IMR-90 (cell line): ENCODE data around the gene ZDHHC12.

ENCODE experiments used
- MAFK ChIP-seq: IDR thresholded peaks from 2 replicates; pipeline ENCODE4 v1.6.1; 2012; ENCODE audit warnings: low read depth, low read length, improper control_type of control experiment
- MXI1 ChIP-seq: IDR thresholded peaks from 2 replicates; pipeline ENCODE4 v1.6.1; 2012; ENCODE audit warnings: low read depth, mild to moderate bottlenecking, low read length, moderate library complexity, borderline replicate concordance
- POLR2A ChIP-seq: IDR thresholded peaks from 2 replicates; pipeline ENCODE4 v1.6.1; 2012; ENCODE audit warnings: mild to moderate bottlenecking, low read depth, low read length
- RCOR1 ChIP-seq: IDR thresholded peaks from 2 replicates; pipeline ENCODE4 v1.6.1; 2012; ENCODE audit warnings: mild to moderate bottlenecking, low read length, improper control_type of control experiment; ENCODE audit not compliant: insufficient replicate concordance
- SMC3 ChIP-seq: fragments of 150-350 bp; IDR thresholded peaks from 2 replicates; pipeline ENCODE4 v1.6.1; 2016; ENCODE audit warnings: low read depth, mild to moderate bottlenecking, antibody characterized with exemption, low read length, moderate library complexity
- TF ChIP-seq, protein P1 (sequence below): conservative IDR thresholded peaks from 2 replicates; pipeline ENCODE4 v1.5.1; 2012; ENCODE audit warnings: mild to moderate bottlenecking, low read depth, low read length, improper control_type of control experiment
- TF ChIP-seq, protein P2 (sequence below): fragments of 150-350 bp; IDR thresholded peaks from 2 replicates; pipeline ENCODE4 v1.6.1; 2017; ENCODE audit warnings: mild to moderate bottlenecking, antibody characterized with exemption, low read length, low read depth

- TF ChIP-seq, protein P1, sequence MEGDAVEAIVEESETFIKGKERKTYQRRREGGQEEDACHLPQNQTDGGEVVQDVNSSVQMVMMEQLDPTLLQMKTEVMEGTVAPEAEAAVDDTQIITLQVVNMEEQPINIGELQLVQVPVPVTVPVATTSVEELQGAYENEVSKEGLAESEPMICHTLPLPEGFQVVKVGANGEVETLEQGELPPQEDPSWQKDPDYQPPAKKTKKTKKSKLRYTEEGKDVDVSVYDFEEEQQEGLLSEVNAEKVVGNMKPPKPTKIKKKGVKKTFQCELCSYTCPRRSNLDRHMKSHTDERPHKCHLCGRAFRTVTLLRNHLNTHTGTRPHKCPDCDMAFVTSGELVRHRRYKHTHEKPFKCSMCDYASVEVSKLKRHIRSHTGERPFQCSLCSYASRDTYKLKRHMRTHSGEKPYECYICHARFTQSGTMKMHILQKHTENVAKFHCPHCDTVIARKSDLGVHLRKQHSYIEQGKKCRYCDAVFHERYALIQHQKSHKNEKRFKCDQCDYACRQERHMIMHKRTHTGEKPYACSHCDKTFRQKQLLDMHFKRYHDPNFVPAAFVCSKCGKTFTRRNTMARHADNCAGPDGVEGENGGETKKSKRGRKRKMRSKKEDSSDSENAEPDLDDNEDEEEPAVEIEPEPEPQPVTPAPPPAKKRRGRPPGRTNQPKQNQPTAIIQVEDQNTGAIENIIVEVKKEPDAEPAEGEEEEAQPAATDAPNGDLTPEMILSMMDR, result no peak
- TF ChIP-seq SMC3 (no peak), POLR2A (no peak), MXI1 (no peak), MAFK (no peak), RCOR1 (no peak)
- TF ChIP-seq, protein P2, sequence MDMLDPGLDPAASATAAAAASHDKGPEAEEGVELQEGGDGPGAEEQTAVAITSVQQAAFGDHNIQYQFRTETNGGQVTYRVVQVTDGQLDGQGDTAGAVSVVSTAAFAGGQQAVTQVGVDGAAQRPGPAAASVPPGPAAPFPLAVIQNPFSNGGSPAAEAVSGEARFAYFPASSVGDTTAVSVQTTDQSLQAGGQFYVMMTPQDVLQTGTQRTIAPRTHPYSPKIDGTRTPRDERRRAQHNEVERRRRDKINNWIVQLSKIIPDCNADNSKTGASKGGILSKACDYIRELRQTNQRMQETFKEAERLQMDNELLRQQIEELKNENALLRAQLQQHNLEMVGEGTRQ, result no peak
Measured at GRCh38 chr9:128757602-128758001, 33.7 kb upstream of the ZDHHC12 start.
